Lung (tissue), 12 donors: Measurements from ENCODE around the gene CACNA1D. TPM values are rescaled to one million over a fixed set of nuclear protein-coding genes. Genes with fewer than 3 reads are reported as not detected.

Source experiments
- ATAC-seq: fragments of 200-7000 bp; cut with Tn5 transposase; one replicate; pipeline ENCODE4 v1.9.1; 2020; ENCODE audit warnings: moderate number of reproducible peaks; ENCODE audit not compliant: insufficient read depth, low FRiP score
- DNase-seq, 3 donors: peaks; one replicate each; pipeline ENCODE4 v3.0.0-alpha.2; 2013 to 2017
- H3K27ac ChIP-seq, 2 donors: one replicate each; pipeline ENCODE4 v1.5.1; 2013; ENCODE audit warnings: mild to moderate bottlenecking in 2 of 2, moderate library complexity in 2 of 2, control low read depth in 1 of 2, inconsistent platforms in 1 of 2, low read depth in 1 of 2, low read length in 1 of 2
- H3K27me3 ChIP-seq, 3 donors: one replicate each; pipeline ENCODE4 v1.5.1; 2013; ENCODE audit warnings: low read length in 2 of 3; ENCODE audit not compliant: control insufficient read depth in 3 of 3, insufficient read depth in 3 of 3
- H3K36me3 ChIP-seq, 4 donors: one replicate each; pipeline ENCODE4 v1.5.1; 2013; ENCODE audit warnings: low read length in 4 of 4, mild to moderate bottlenecking in 1 of 4, moderate library complexity in 1 of 4; ENCODE audit not compliant: control insufficient read depth in 4 of 4, insufficient read depth in 4 of 4
- H3K4me1 ChIP-seq, 5 donors: one replicate each; pipeline ENCODE4 v1.5.1; 2013; ENCODE audit warnings: low read length in 5 of 5, mild to moderate bottlenecking in 2 of 5, moderate library complexity in 1 of 5; ENCODE audit not compliant: control insufficient read depth in 5 of 5, insufficient read depth in 5 of 5
- H3K4me3 ChIP-seq: one replicate; pipeline ENCODE4 v1.5.1; 2013; ENCODE audit warnings: mild to moderate bottlenecking, control low read depth, moderate library complexity
- H3K9ac ChIP-seq, 2 donors: one replicate each; pipeline ENCODE4 v1.5.1; 2013; ENCODE audit warnings: low read length in 2 of 2, control low read depth in 1 of 2; ENCODE audit not compliant: insufficient read depth in 1 of 2
- H3K9me3 ChIP-seq, 4 donors: one replicate each; pipeline ENCODE4 v1.5.1; 2013; ENCODE audit warnings: low read length in 3 of 4, mild to moderate bottlenecking in 1 of 4, moderate library complexity in 1 of 4; ENCODE audit not compliant: control insufficient read depth in 4 of 4, insufficient read depth in 3 of 4
- CTCF ChIP-seq: IDR thresholded peaks from 2 replicates; pipeline ENCODE4 v1.5.1; 2012; ENCODE audit warnings: mild to moderate bottlenecking; ENCODE audit errors: control extremely low read depth, extremely low read depth
- WGBS, 2 donors: extraction: QIAGEN DNeasy Blood & Tissue Kit; methylation state at CpG; one replicate each; pipeline ENCODE4 v1.1.7; 2013; 5-methylcytosine and 5-hydroxymethylcytosine counted together
- polyA plus RNA-seq, 2 donors: library from polyadenylated mRNA; stranded (reverse); fragments of 200-250 nt; gene quantifications; one replicate each; pipeline ENCODE4 v1.2.1, GENCODE V29; 2013
- total RNA-seq, 2 donors: library from RNA; depleted of rRNA in 1 of 2; stranded (reverse); fragments of >200 nt in 1 of 2; gene quantifications; one replicate each; pipeline ENCODE4 v1.2.1, GENCODE V29; 2014 to 2021
- donor health status: control.
- donor health status: control.
- donor health status: Bipolar disorder and iron deficiency.
- donor health status: healthy.
- donor health status: DM: yes; HTN: yes; CAD: no.

The CACNA1D gene
- total and polyA plus RNA-seq, 4 donors: 2.7 to 96.8 (median 23.1) TPM

GRCh38 chr3:53703630-53704362 is 209.4 kb downstream of the CACNA1D start:
- 86 to 92% methylated on average over 14 of the region's 14 CpGs for WGBS, 2 donors
- DNase-seq: no peak
- ATAC-seq: no peak
- H3K36me3 ChIP-seq: peaks cover 0 to 23% (median 5%) of the 10 kb centered on the region in 4 donors
- H3K27me3 ChIP-seq: no peaks in the 10 kb centered on the region
- H3K4me1 ChIP-seq: peaks cover 0 to 41% (median 17%) of the 10 kb centered on the region in 5 donors
- H3K9ac ChIP-seq: no peak overlapping the region
- no peak overlapping the region for H3K4me3 ChIP-seq
- H3K9me3 ChIP-seq: no peaks in the 10 kb centered on the region
- H3K27ac ChIP-seq: no peak overlapping the region
- TF ChIP-seq CTCF: no peak

- Histone ChIP-seq H3K36me3 (peaks cover 0 to 25% (median 6%) of the 10 kb centered on the region in 4 donors), H3K9me3 (no peaks in the 10 kb centered on the region), H3K4me1 (peaks cover 0 to 41% (median 19%) of the 10 kb centered on the region in 5 donors), H3K27me3 (no peaks in the 10 kb centered on the region), H3K9ac (no peak overlapping the region), H3K4me3 (no peak overlapping the region), H3K27ac (no peak overlapping the region)
- no peak for ATAC-seq
- WGBS, 2 donors: 81 to 92% methylated on average over 4 of the region's 4 CpGs
- no peak for TF ChIP-seq CTCF
- DNase-seq: no peak
These were observed 209.9 kb downstream of the CACNA1D start for GRCh38 chr3:53704363-53704725.

- Histone ChIP-seq H3K36me3 (peaks cover 0 to 32% (median 7%) of the 10 kb centered on the region in 4 donors), H3K4me3 (no peak overlapping the region), H3K4me1 (peaks cover 0 to 43% (median 26%) of the 10 kb centered on the region in 5 donors), H3K9me3 (no peaks in the 10 kb centered on the region), H3K27ac (no peak overlapping the region), H3K27me3 (no peaks in the 10 kb centered on the region), H3K9ac (no peak overlapping the region)
- TF ChIP-seq CTCF: no peak
- 66 to 70% methylated on average over 11 of the region's 11 CpGs for WGBS, 2 donors
- no peak for ATAC-seq
- peak in 1 of 3 donors; percentile 23 for DNase-seq
These were observed 210.8 kb downstream of the CACNA1D start for GRCh38 chr3:53705024-53705745.
